HEK293 (cell line): ENCODE measurements around the gene PPRC1.

Experiments used
- CTCF ChIA-PET: fragments of 350-600 bp; formaldehyde crosslinking; extraction: SDS; loops from one replicate; lab custom pipeline; 2021; ENCODE audit warnings: antibody characterized with exemption; lab: Yijun Ruan, JAX
- POLR2A ChIA-PET: fragments of 300-600 bp; formaldehyde crosslinking; extraction: SDS; loops from one replicate; lab custom pipeline; 2020; ENCODE audit warnings: antibody characterized with exemption, inconsistent platforms; lab: Yijun Ruan, JAX
- H3K27ac ChIP-seq: fragments of 200-500 bp; sonication (Bioruptor generic); 2 replicates; pipeline ENCODE4 v1.5.1; 2014; ENCODE audit warnings: low read depth, low read length, control low read depth, inconsistent platforms; ENCODE audit errors: extremely low read depth
- H3K36me3 ChIP-seq, 2 experiments: fragments of 200-500 bp in 1 of 2; sonication (Bioruptor generic) in 1 of 2; 1 replicate in 1 of 2; 2 replicates in 1 of 2; pipeline ENCODE4 v1.5.1; 2014 to 2017; ENCODE audit warnings: inconsistent platforms in 2 of 2, low read length in 2 of 2; ENCODE audit not compliant: control insufficient read depth in 2 of 2, insufficient read depth in 1 of 2
- H3K4me1 ChIP-seq: fragments of 200-500 bp; sonication (Bioruptor generic); 2 replicates; pipeline ENCODE4 v1.5.1; 2014; ENCODE audit warnings: mild to moderate bottlenecking, low read length, inconsistent platforms; ENCODE audit not compliant: control insufficient read depth, insufficient read depth
- H3K4me3 ChIP-seq: 2 replicates; pipeline ENCODE4 v1.5.1; 2011; ENCODE audit warnings: low read depth, mild to moderate bottlenecking, control low read depth, low read length, moderate library complexity
- H3K9me3 ChIP-seq: fragments of 200-500 bp; sonication (Bioruptor generic); 2 replicates; pipeline ENCODE4 v1.5.1; 2014; ENCODE audit warnings: low read depth, low read length, inconsistent platforms; ENCODE audit not compliant: control insufficient read depth, insufficient read depth
- BCL11B ChIP-seq: fragments of 450-650 bp; formaldehyde crosslinking; IDR thresholded peaks from 2 replicates; pipeline ENCODE4 v1.5.1; 2016; ENCODE audit warnings: low read depth, missing biosample characterization, missing genetic modification characterization
- HOXD13 ChIP-seq: sonication (generic); formaldehyde crosslinking; IDR thresholded peaks from 2 replicates; pipeline ENCODE4 v1.8.0; 2022; ENCODE audit warnings: missing genetic modification reagents, borderline replicate concordance
- REPIN1 ChIP-seq: fragments of 450-650 bp; formaldehyde crosslinking; IDR thresholded peaks from 2 replicates; pipeline ENCODE4 v1.5.1; 2017; ENCODE audit warnings: missing biosample characterization, missing genetic modification characterization, low read depth
- TSHZ1 ChIP-seq: fragments of 450-650 bp; formaldehyde crosslinking; IDR thresholded peaks from 2 replicates; pipeline ENCODE4 v1.5.1; 2016; ENCODE audit warnings: missing biosample characterization, missing genetic modification characterization, borderline replicate concordance
- ZBTB44 ChIP-seq: fragments of 450-650 bp; IDR thresholded peaks from 2 replicates; pipeline ENCODE4 v1.5.1; 2018; ENCODE audit warnings: missing biosample characterization, mild to moderate bottlenecking, missing genetic modification characterization
- ZFHX2 ChIP-seq: fragments of 450-650 bp; formaldehyde crosslinking; conservative IDR thresholded peaks from 2 replicates; pipeline ENCODE4 v1.5.1; 2016; ENCODE audit warnings: missing biosample characterization, missing genetic modification characterization
- ZFP3 ChIP-seq: fragments of 450-650 bp; formaldehyde crosslinking; IDR thresholded peaks from 2 replicates; pipeline ENCODE4 v1.5.1; 2016; ENCODE audit warnings: low read depth, missing biosample characterization, missing genetic modification characterization
- ZNF114 ChIP-seq: fragments of 450-650 bp; formaldehyde crosslinking; IDR thresholded peaks from 2 replicates; pipeline ENCODE4 v1.5.0; 2017; ENCODE audit warnings: missing biosample characterization, missing genetic modification characterization
- ZNF121 ChIP-seq: fragments of 450-650 bp; formaldehyde crosslinking; IDR thresholded peaks from 2 replicates; pipeline ENCODE4 v1.5.1; 2016; ENCODE audit warnings: missing biosample characterization, missing genetic modification characterization
- ZNF184 ChIP-seq: fragments of 450-650 bp; IDR thresholded peaks from 2 replicates; pipeline ENCODE4 v1.5.1; 2018; ENCODE audit warnings: missing biosample characterization, mild to moderate bottlenecking, missing genetic modification characterization
- ZNF354C ChIP-seq: fragments of 450-650 bp; formaldehyde crosslinking; IDR thresholded peaks from 2 replicates; pipeline ENCODE4 v1.5.1; 2016; ENCODE audit warnings: missing biosample characterization, missing genetic modification characterization, low read depth, borderline replicate concordance
- ZNF416 ChIP-seq: fragments of 450-650 bp; formaldehyde crosslinking; IDR thresholded peaks from 2 replicates; pipeline ENCODE4 v1.5.1; 2016; ENCODE audit warnings: missing biosample characterization, missing genetic modification characterization
- ZNF521 ChIP-seq: fragments of 450-650 bp; formaldehyde crosslinking; IDR thresholded peaks from 2 replicates; pipeline ENCODE4 v1.5.1; 2017; ENCODE audit warnings: missing biosample characterization, mild to moderate bottlenecking, missing genetic modification characterization
- ZNF549 ChIP-seq: fragments of 450-650 bp; IDR thresholded peaks from 2 replicates; pipeline ENCODE4 v1.5.1; 2018; ENCODE audit warnings: missing biosample characterization, missing genetic modification characterization, mild to moderate bottlenecking, inconsistent platforms, moderate library complexity
- ZNF785 ChIP-seq: fragments of 450-650 bp; formaldehyde crosslinking; IDR thresholded peaks from 2 replicates; pipeline ENCODE4 v1.5.1; 2016; ENCODE audit warnings: missing biosample characterization, missing genetic modification characterization
- ZXDB ChIP-seq: fragments of 450-650 bp; formaldehyde crosslinking; IDR thresholded peaks from 2 replicates; pipeline ENCODE4 v1.5.1; 2016; ENCODE audit warnings: missing biosample characterization, missing genetic modification characterization
- TF ChIP-seq, protein P1 (sequence below): IDR thresholded peaks from 2 replicates; pipeline ENCODE4 v1.6.1; 2011; ENCODE audit warnings: mild to moderate bottlenecking, low read depth, low read length, borderline replicate concordance
- TF ChIP-seq, protein P2 (sequence below): fragments of 450-650 bp; formaldehyde crosslinking; conservative IDR thresholded peaks from 2 replicates; pipeline ENCODE4 v1.5.1; 2016; ENCODE audit warnings: low read depth, missing biosample characterization, missing genetic modification characterization

Gene PPRC1

GRCh38 chr10:102191956-102192355, 59.1 kb downstream of the PPRC1 start:
- Histone ChIP-seq H3K36me3 (no peaks in the 10 kb centered on the region), H3K9me3 (no peaks in the 10 kb centered on the region), H3K27ac (no peak overlapping the region), H3K4me3 (no peak overlapping the region), H3K4me1 (no peaks in the 10 kb centered on the region)
- ChIA-PET CTCF (interaction anchor here (0.6 to 1.0 kb wide), 3 partner anchors 35 to 394 kb away, joined by 3 to 8 read pairs (median 3); no protein-coding TSS in a partner anchor), POLR2A (interaction anchor here (0.5 kb wide), 1 partner anchor 256 kb away, joined by 6 read pairs; no protein-coding TSS in a partner anchor)
- no peak for TF ChIP-seq ZBTB44 (tag by site-specific recombination)

- H3K9me3 ChIP-seq: no peaks in the 10 kb centered on the region
- no peaks in the 10 kb centered on the region for H3K36me3 ChIP-seq
- POLR2A ChIA-PET: no interaction called here
- H3K4me3 ChIP-seq: no peak overlapping the region
- CTCF ChIA-PET: interaction anchor here (0.7 kb wide), 1 partner anchor 188 kb away, joined by 3 read pairs; no protein-coding TSS in a partner anchor
- TF ChIP-seq, protein P1, sequence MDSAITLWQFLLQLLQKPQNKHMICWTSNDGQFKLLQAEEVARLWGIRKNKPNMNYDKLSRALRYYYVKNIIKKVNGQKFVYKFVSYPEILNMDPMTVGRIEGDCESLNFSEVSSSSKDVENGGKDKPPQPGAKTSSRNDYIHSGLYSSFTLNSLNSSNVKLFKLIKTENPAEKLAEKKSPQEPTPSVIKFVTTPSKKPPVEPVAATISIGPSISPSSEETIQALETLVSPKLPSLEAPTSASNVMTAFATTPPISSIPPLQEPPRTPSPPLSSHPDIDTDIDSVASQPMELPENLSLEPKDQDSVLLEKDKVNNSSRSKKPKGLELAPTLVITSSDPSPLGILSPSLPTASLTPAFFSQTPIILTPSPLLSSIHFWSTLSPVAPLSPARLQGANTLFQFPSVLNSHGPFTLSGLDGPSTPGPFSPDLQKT: no peak
- no peak for TF ChIP-seq ZFP3 (tag by site-specific recombination)
- TF ChIP-seq REPIN1 (tag by site-specific recombination): no peak
- TF ChIP-seq ZNF114 (tag by site-specific recombination): no peak
- no peak for TF ChIP-seq ZNF416
- TF ChIP-seq, protein P2, sequence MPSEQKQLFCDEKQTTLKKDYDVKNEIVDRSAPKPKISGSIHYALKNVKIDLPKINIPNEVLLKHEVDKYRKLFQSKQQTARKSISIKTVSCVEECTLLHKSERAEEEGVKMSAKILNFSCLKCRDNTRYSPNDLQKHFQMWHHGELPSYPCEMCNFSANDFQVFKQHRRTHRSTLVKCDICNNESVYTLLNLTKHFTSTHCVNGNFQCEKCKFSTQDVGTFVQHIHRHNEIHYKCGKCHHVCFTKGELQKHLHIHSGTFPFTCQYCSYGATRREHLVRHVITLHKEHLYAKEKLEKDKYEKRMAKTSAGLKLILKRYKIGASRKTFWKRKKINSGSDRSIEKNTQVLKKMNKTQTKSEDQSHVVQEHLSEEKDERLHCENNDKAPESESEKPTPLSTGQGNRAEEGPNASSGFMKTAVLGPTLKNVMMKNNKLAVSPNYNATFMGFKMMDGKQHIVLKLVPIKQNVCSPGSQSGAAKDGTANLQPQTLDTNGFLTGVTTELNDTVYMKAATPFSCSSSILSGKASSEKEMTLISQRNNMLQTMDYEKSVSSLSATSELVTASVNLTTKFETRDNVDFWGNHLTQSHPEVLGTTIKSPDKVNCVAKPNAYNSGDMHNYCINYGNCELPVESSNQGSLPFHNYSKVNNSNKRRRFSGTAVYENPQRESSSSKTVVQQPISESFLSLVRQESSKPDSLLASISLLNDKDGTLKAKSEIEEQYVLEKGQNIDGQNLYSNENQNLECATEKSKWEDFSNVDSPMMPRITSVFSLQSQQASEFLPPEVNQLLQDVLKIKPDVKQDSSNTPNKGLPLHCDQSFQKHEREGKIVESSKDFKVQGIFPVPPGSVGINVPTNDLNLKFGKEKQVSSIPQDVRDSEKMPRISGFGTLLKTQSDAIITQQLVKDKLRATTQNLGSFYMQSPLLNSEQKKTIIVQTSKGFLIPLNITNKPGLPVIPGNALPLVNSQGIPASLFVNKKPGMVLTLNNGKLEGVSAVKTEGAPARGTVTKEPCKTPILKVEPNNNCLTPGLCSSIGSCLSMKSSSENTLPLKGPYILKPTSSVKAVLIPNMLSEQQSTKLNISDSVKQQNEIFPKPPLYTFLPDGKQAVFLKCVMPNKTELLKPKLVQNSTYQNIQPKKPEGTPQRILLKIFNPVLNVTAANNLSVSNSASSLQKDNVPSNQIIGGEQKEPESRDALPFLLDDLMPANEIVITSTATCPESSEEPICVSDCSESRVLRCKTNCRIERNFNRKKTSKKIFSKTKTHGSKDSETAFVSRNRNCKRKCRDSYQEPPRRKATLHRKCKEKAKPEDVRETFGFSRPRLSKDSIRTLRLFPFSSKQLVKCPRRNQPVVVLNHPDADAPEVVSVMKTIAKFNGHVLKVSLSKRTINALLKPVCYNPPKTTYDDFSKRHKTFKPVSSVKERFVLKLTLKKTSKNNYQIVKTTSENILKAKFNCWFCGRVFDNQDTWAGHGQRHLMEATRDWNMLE (tag by site-specific recombination): no peak
- TF ChIP-seq ZNF785 (tag by site-specific recombination): no peak
- TF ChIP-seq ZFHX2 (tag by site-specific recombination): no peak
- no peak for TF ChIP-seq BCL11B (tag by site-specific recombination)
- no peak for TF ChIP-seq ZNF121 (tag by site-specific recombination)
- no peak for TF ChIP-seq ZNF521 (tag by site-specific recombination)
- no peak for TF ChIP-seq ZXDB
- no peak for TF ChIP-seq HOXD13 (CRISPR knock-in tag)
- no peak overlapping the region for H3K27ac ChIP-seq
- no peaks in the 10 kb centered on the region for H3K4me1 ChIP-seq
Observed at GRCh38 chr10:102195296-102195870, 62.5 kb downstream of the PPRC1 start.

DNA sequence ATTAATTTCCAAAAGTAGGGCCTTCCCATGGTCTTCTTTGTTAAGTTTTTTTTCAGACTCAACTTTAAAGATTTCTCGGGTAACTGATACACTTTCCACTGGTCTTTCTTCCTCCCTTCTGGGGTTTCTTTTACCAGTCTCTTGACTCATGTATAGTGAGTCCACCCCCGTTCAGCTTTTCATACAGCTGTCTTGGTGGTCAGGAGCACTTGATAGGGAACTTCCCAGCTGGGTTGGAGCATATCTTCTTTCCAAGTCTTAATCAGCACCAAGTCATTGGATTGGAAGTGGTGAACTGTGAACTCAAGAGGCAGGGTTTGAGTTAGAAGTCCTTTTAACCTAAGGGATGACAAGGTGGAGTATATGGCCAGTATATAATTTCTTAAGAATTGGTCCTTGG, 64.1 kb downstream of the PPRC1 start:
- H3K4me3 ChIP-seq: no peak overlapping the region
- H3K9me3 ChIP-seq: no peaks in the 10 kb centered on the region
- H3K4me1 ChIP-seq: no peaks in the 10 kb centered on the region
- CTCF ChIA-PET: no interaction called here
- H3K36me3 ChIP-seq: no peaks in the 10 kb centered on the region
- no peak overlapping the region for H3K27ac ChIP-seq
- POLR2A ChIA-PET: no interaction called here
- TF ChIP-seq TSHZ1 (tag by site-specific recombination) (no peak), ZNF184 (tag by site-specific recombination) (no peak), ZBTB44 (tag by site-specific recombination) (no peak), ZNF354C (tag by site-specific recombination) (no peak), ZNF549 (tag by site-specific recombination) (no peak)
